Spleen (tissue), 11 donors: ENCODE results near the gene MCL1. TPM values are rescaled to one million over a fixed set of nuclear protein-coding genes. Genes with fewer than 3 reads are reported as not detected.

ENCODE experiments used
- DNase-seq: peaks from one replicate; pipeline ENCODE4 v3.0.0-alpha.2; 2020
- H3K27ac ChIP-seq, 8 donors: fragments of 200-600 bp; sonication (generic) in 7 of 8; 1 replicate in 4 of 8; 2 replicates in 4 of 8; pipeline versions ENCODE4 v1.5.0 to v1.8.0; 2016 to 2021; ENCODE audit warnings: inconsistent platforms in 4 of 8, mild to moderate bottlenecking in 4 of 8, moderate library complexity in 1 of 8
- H3K27me3 ChIP-seq, 7 donors: fragments of 200-600 bp; sonication (generic) in 6 of 7; replicated peaks in 1 of 7; 1 replicate in 4 of 7; 2 replicates in 3 of 7; pipeline versions ENCODE4 v1.5.0 to v1.8.0; 2016 to 2021; ENCODE audit warnings: inconsistent platforms in 3 of 7, mild to moderate bottlenecking in 1 of 7
- H3K36me3 ChIP-seq, 6 donors: fragments of 200-600 bp; sonication (generic) in 5 of 6; 1 replicate in 4 of 6; 2 replicates in 2 of 6; pipeline versions ENCODE4 v1.5.0 to v1.8.0; 2016 to 2021; ENCODE audit warnings: inconsistent platforms in 2 of 6
- H3K4me1 ChIP-seq, 6 donors: fragments of 200-600 bp; sonication (generic) in 5 of 6; 1 replicate in 3 of 6; 2 replicates in 3 of 6; pipeline versions ENCODE4 v1.5.0 to v1.8.0; 2016 to 2021; ENCODE audit warnings: inconsistent platforms in 3 of 6
- H3K4me3 ChIP-seq, 8 donors: fragments of 200-600 bp; sonication (generic) in 7 of 8; 1 replicate in 4 of 8; 2 replicates in 4 of 8; pipeline versions ENCODE4 v1.5.0 to v1.8.0; 2016 to 2021; ENCODE audit warnings: inconsistent platforms in 4 of 8, mild to moderate bottlenecking in 4 of 8, moderate library complexity in 2 of 8
- H3K9me3 ChIP-seq, 8 donors: fragments of 200-600 bp; sonication (generic) in 7 of 8; 1 replicate in 4 of 8; 2 replicates in 4 of 8; pipeline versions ENCODE4 v1.5.0 to v1.8.0; 2016 to 2021; ENCODE audit warnings: inconsistent platforms in 4 of 8
- CTCF ChIP-seq, 11 experiments: fragments of 200-600 bp in 7 of 11; fragments of 450-650 bp in 4 of 11; sonication (generic) in 4 of 11; IDR thresholded peaks in 8 of 11; conservative IDR thresholded peaks in 3 of 11; 1 replicate in 7 of 11; 2 replicates in 4 of 11; pipeline versions ENCODE4 v1.4.0 to v1.8.0; 2016 to 2021; ENCODE audit warnings: antibody characterized with exemption in 11 of 11, inconsistent platforms in 4 of 11, mild to moderate bottlenecking in 1 of 11
- POLR2A ChIP-seq, 3 donors: fragments of 450-650 bp; IDR thresholded peaks; one replicate each; pipeline ENCODE4 v1.5.1; 2017; ENCODE audit warnings: antibody characterized with exemption in 3 of 3, mild to moderate bottlenecking in 1 of 3
- POLR2AphosphoS5 ChIP-seq, 3 donors: sonication (generic); formaldehyde crosslinking; IDR thresholded peaks; one replicate each; pipeline ENCODE4 v1.5.1; 2017; ENCODE audit warnings: antibody characterized with exemption in 3 of 3
- WGBS, 5 donors: extraction: QIAGEN DNeasy Blood & Tissue Kit in 3 of 5; methylation state at CpG; one replicate each; pipeline versions ENCODE4 v1.1.5 to v1.1.7; 2013 to 2018; 5-methylcytosine and 5-hydroxymethylcytosine counted together
- intact Hi-C: fragments of 100-400 bp; cut with DNase I; formaldehyde crosslinking; loops from one replicate; pipeline ENCODE4 v1.15.0; 2023; ENCODE audit warnings: low total_unique reads
- polyA plus RNA-seq, 3 donors: library from polyadenylated mRNA; stranded (reverse); fragments of 200-250 nt; gene quantifications; one replicate each; pipeline ENCODE4 v1.2.1, GENCODE V29; 2013
- total RNA-seq, 7 donors: library from RNA; depleted of rRNA in 3 of 7; stranded (reverse); fragments of >200 nt in 3 of 7; fragmentation: NEBNext Ultra II Directional in 4 of 7; extraction: Animal tissue kit (Norgen Biotek cat#: 25700) in 4 of 7; gene quantifications; one replicate each; pipeline versions ENCODE4 v1.1.0 to v1.2.1, GENCODE V29; 2016 to 2021
- donor health status: healthy with polysubstance abuse.
- donor health status: DM: no; HTN: no; CAD: no; lungs with moderate emphysema.
- donor health status: DM: no; HTN: no; CAD: no.
- donor health status: Bipolar disorder and iron deficiency.
- donor health status: healthy.
- donor health status: DM: no; HTN: no; CAD: no.
- donor health status: DM: yes; HTN: yes; CAD: no.

The MCL1 gene
- total and polyA plus RNA-seq, 10 donors = 75.8 to 435 (median 299) TPM

- WGBS, 5 donors = 70 to 75% (median 71%) methylated on average over 15 of the region's 15 CpGs
- no peaks in the 10 kb centered on the region for H3K9me3 ChIP-seq
- DNase-seq = no peak
- intact Hi-C loops = loop anchor here (5.0 kb wide), 1 partner anchor 42 kb away; no protein-coding TSS in a partner anchor
- H3K4me1 ChIP-seq = peaks cover 19 to 57% (median 37%) of the 10 kb centered on the region in 6 donors
- H3K27ac ChIP-seq = peak overlapping the region; percentile 91 to 100 (median 100)
- no peaks in the 10 kb centered on the region for H3K27me3 ChIP-seq
- H3K36me3 ChIP-seq = peaks cover 0 to 34% (median 21%) of the 10 kb centered on the region in 6 donors
- TF ChIP-seq CTCF (IDR thresholded peaks at IDR 0.05 in 8 of 11, conservative IDR thresholded peaks at IDR 0.05 in 3 of 11) (no peak), POLR2AphosphoS5 (IDR thresholded peaks at IDR 0.05) (no peak), POLR2A (IDR thresholded peaks at IDR 0.05) (peak in 1 of 3 donors; percentile 9)
- peak overlapping the region; percentile 15 to 96 (median 82) for H3K4me3 ChIP-seq
Measured at GRCh38 chr1:150579945-150580642, 684 bp upstream of the MCL1 start.

GRCh38 chr1:150578272-150579109 lies 919 bp downstream of the MCL1 start:
- peak overlapping the region; percentile 95 to 100 (median 100) for H3K27ac ChIP-seq
- DNase-seq = peak; percentile 91
- H3K36me3 ChIP-seq = peaks cover 0 to 50% (median 35%) of the 10 kb centered on the region in 6 donors
- H3K4me1 ChIP-seq = peaks cover 35 to 73% (median 53%) of the 10 kb centered on the region in 6 donors
- H3K4me3 ChIP-seq = peak overlapping the region; percentile 70 to 96 (median 84)
- peak in 1 of 3 donors; percentile 55 for TF ChIP-seq POLR2A (IDR thresholded peaks at IDR 0.05)
- TF ChIP-seq CTCF (IDR thresholded peaks at IDR 0.05 in 8 of 11, conservative IDR thresholded peaks at IDR 0.05 in 3 of 11) = peak in 1 of 11 experiments; percentile 3
- TF ChIP-seq POLR2AphosphoS5 (IDR thresholded peaks at IDR 0.05) = peak in 2 of 3 donors; percentile 67 to 86
- H3K27me3 ChIP-seq = no peaks in the 10 kb centered on the region
- H3K9me3 ChIP-seq = no peaks in the 10 kb centered on the region
- intact Hi-C loops = no loop called here
- WGBS, 5 donors = 0% methylated on average over 40 to 50 of the region's 50 CpGs

- Histone ChIP-seq H3K4me1 (peaks cover 42 to 77% (median 59%) of the 10 kb centered on the region in 6 donors), H3K9me3 (no peaks in the 10 kb centered on the region), H3K4me3 (peak overlapping the region; percentile 70 to 96 (median 84)), H3K27ac (peak overlapping the region; percentile 95 to 100 (median 100)), H3K36me3 (peaks cover 0 to 58% (median 43%) of the 10 kb centered on the region in 6 donors), H3K27me3 (no peaks in the 10 kb centered on the region)
- no peak for DNase-seq
- 2 to 5% (median 2%) methylated on average over 11 of the region's 11 CpGs for WGBS, 5 donors
- intact Hi-C loops = no loop called here
- no peak for TF ChIP-seq CTCF (IDR thresholded peaks at IDR 0.05 in 8 of 11, conservative IDR thresholded peaks at IDR 0.05 in 3 of 11)
- no peak for TF ChIP-seq POLR2AphosphoS5 (IDR thresholded peaks at IDR 0.05)
- TF ChIP-seq POLR2A (IDR thresholded peaks at IDR 0.05) = no peak
Measured at GRCh38 chr1:150577557-150578271, 1.7 kb downstream of the MCL1 start.
